ENCODE data around the gene MT1F. TPM values are rescaled to one million over a fixed set of nuclear protein-coding genes. Genes with fewer than 3 reads are reported as not detected.

The MT1F gene
- total RNA-seq, 4 donors from 2014 or later = 1.7 to 4.6 TPM; not detected in 2

DNA sequence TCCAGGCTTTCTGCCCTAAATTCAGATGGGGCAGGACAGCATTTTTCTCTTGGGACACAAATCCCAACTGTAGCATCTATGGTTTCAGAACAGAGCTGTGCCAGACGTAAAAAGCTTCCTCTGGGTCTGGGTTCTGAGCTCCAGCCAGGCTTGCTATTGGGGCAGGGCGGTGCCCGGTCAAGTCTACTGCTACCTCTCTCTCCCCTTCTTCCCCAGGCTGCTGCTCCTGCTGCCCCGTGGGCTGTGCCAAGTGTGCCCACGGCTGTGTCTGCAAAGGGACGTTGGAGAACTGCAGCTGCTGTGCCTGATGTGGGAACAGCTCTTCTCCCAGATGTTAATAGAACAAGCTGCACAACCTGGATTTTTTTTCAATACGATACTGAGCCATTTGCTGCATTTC is 24.2 kb upstream of the MT1F start:
- H3K4me1 ChIP-seq = peaks cover 0 to 42% (median 12%) of the 10 kb centered on the region in 3 donors
- H3K9me3 ChIP-seq = no peaks in the 10 kb centered on the region
- H3K4me3 ChIP-seq = peak overlapping the region in 1 of 2 donors; percentile 53
- H3K36me3 ChIP-seq = no peaks in the 10 kb centered on the region
- peaks cover 60% of the 10 kb centered on the region for H3K27me3 ChIP-seq
- H3K27ac ChIP-seq = peak overlapping the region in 2 of 4 donors; percentile 4 to 81
- TF ChIP-seq POLR2A (IDR thresholded peaks at IDR 0.05) (no peak), POLR2AphosphoS5 (IDR thresholded peaks at IDR 0.05) (no peak), EP300 (IDR thresholded peaks at IDR 0.05) (no peak)
- TF ChIP-seq, protein P1, sequence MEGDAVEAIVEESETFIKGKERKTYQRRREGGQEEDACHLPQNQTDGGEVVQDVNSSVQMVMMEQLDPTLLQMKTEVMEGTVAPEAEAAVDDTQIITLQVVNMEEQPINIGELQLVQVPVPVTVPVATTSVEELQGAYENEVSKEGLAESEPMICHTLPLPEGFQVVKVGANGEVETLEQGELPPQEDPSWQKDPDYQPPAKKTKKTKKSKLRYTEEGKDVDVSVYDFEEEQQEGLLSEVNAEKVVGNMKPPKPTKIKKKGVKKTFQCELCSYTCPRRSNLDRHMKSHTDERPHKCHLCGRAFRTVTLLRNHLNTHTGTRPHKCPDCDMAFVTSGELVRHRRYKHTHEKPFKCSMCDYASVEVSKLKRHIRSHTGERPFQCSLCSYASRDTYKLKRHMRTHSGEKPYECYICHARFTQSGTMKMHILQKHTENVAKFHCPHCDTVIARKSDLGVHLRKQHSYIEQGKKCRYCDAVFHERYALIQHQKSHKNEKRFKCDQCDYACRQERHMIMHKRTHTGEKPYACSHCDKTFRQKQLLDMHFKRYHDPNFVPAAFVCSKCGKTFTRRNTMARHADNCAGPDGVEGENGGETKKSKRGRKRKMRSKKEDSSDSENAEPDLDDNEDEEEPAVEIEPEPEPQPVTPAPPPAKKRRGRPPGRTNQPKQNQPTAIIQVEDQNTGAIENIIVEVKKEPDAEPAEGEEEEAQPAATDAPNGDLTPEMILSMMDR (IDR thresholded peaks at IDR 0.05) = no peak
- ATAC-seq = no peak
- 58 to 67% methylated on average over 1 to 4 of the region's 7 CpGs for WGBS, 2 donors (ENCODE audit: low coverage in 1 of 2)

DNA sequence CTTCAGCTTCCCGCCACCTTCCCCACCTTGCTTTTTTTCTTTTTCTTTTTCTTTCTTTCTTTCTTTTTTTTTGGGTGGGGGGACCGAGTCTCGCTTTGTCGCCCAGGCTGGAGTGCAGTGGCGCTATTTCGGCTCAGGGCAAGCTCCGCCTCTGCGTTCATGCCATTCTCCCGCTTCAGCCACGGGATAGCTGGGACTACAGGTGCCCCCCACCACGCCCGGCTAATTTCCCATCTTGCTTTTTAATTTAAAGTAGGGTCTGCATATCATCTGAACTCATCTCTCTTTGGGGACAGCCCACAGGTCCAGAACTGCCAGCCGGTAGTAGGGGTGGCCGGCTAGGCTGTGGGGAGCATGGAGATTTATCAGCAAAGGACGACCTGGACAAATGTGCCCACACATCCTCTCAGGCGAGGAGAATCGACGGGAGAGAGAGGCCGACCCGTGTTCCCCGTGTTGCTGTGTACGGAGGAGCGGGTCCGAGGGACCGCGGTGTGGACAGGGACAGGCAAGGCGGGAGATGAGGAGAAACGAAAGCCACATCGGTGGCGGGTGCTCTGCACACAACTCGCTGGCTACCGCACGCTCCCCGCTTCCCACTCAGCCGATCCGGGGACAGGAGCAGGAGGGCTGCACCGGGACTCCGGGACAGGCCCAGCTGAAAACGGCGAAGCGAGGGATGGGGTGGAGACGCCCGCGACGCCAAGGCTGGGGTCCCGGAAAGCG is 22.9 kb upstream of the MT1F start:
- TF ChIP-seq, protein P1 (IDR thresholded peaks at IDR 0.05) = no peak
- TF ChIP-seq POLR2A (IDR thresholded peaks at IDR 0.05) (peak in 1 of 2 donors; percentile 9), POLR2AphosphoS5 (IDR thresholded peaks at IDR 0.05) (no peak), EP300 (IDR thresholded peaks at IDR 0.05) (no peak)
- no peak overlapping the region for H3K27ac ChIP-seq
- WGBS, 2 donors (ENCODE audit: low coverage in 1 of 2) = 32 to 56% methylated on average over 1 to 10 of the region's 47 CpGs
- H3K4me3 ChIP-seq = peak overlapping the region in 1 of 2 donors; percentile 53
- peaks cover 0 to 51% (median 16%) of the 10 kb centered on the region in 3 donors for H3K4me1 ChIP-seq
- no peaks in the 10 kb centered on the region for H3K36me3 ChIP-seq
- no peak for ATAC-seq
- peaks cover 73% of the 10 kb centered on the region for H3K27me3 ChIP-seq
- H3K9me3 ChIP-seq = no peaks in the 10 kb centered on the region

DNA sequence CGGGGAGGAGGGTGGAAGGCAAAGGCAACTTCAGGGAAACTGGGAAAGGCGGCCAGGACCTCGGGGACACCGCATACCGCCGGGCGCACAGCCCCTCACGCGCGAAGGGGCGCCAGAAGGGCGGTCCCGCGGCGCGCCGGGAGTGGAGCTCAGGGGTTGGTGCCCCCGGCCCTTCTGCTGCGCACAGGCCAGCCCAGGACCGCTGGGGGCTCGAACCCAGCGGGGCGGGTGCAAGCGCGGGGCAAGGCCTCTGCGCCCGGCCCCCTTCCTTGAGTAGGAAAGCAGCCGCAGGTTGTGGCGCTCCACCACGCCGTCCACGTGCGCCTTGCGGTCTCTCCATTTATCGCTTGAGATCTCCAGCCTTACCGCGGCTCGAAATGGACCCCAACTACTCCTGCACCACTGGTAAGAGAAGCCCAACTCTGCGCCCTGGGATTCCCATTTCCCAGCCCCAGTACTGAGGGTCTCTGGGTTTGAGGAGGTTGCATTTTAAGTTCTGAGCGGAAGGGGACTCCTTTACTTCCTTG is 22.3 kb upstream of the MT1F start:
- Histone ChIP-seq H3K4me1 (peaks cover 0 to 51% (median 16%) of the 10 kb centered on the region in 3 donors), H3K36me3 (no peaks in the 10 kb centered on the region), H3K27me3 (peaks cover 80% of the 10 kb centered on the region), H3K27ac (no peak overlapping the region), H3K9me3 (no peaks in the 10 kb centered on the region), H3K4me3 (peak overlapping the region in 1 of 2 donors; percentile 53)
- WGBS, 2 donors (ENCODE audit: low coverage in 1 of 2) = no CpG with 5 or more reads among the region's 40 CpGs
- ATAC-seq = no peak
- TF ChIP-seq POLR2AphosphoS5 (IDR thresholded peaks at IDR 0.05) (no peak), POLR2A (IDR thresholded peaks at IDR 0.05) (no peak), EP300 (IDR thresholded peaks at IDR 0.05) (no peak)
- TF ChIP-seq, protein P1 (IDR thresholded peaks at IDR 0.05) = no peak

DNA sequence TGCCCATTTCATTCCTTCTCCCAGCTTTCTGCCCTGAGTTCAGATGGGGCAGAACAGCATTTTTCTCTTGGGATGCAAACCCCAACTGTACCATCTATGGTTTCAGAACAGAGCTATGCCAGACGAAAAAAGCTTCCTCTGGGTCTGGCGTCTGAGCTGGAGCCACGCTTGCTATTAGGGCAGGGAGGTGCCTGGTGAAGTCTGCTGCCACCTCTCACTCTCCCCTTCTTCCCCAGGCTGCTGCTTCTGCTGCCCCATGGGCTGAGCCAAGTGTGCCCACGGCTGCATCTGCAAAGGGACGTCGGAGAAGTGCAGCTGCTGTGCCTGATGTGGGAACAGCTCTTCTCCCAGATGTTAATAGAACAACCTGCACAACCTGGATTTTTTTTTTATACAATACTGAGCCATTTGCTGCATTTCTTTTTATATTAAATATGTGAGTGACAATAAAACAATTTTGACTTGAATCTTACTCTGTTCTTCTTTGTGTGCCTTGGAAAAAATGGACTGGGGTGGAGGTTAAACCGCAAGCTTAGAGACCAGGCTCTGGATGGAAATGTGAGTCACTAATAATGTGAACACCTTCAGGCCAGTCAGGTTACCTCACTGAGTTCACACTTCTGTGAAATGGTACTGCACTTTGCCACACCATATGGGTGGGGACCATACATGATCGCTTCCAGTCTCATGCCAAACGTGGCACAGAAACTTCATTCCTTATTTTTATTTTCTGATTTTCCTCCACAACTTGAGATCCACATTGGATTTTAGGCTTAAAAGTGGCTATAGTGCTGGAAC is 20.9 kb upstream of the MT1F start:
- Histone ChIP-seq H3K27ac (no peak overlapping the region), H3K9me3 (no peaks in the 10 kb centered on the region), H3K27me3 (peaks cover 92% of the 10 kb centered on the region), H3K4me1 (peaks cover 0 to 47% (median 16%) of the 10 kb centered on the region in 3 donors), H3K36me3 (no peaks in the 10 kb centered on the region), H3K4me3 (no peak overlapping the region)
- no peak for TF ChIP-seq POLR2AphosphoS5 (IDR thresholded peaks at IDR 0.05)
- no peak for TF ChIP-seq EP300 (IDR thresholded peaks at IDR 0.05)
- TF ChIP-seq, protein P1 (IDR thresholded peaks at IDR 0.05) = no peak
- TF ChIP-seq POLR2A (IDR thresholded peaks at IDR 0.05) = no peak
- no peak for ATAC-seq
- 67 to 72% methylated on average over 4 to 6 of the region's 9 CpGs for WGBS, 2 donors (ENCODE audit: low coverage in 1 of 2)

Data from gastroesophageal sphincter (tissue), 4 donors.